Stomach smooth muscle (tissue), 2 donors: ENCODE results near the gene LEFTY1.

Experiments
- H3K27ac ChIP-seq: one replicate; pipeline ENCODE4 v1.7.0; 2013; ENCODE audit warnings: mild to moderate bottlenecking, low read length, inconsistent platforms
- H3K27me3 ChIP-seq, 2 donors: one replicate each; pipeline ENCODE4 v1.7.0; 2013; ENCODE audit warnings: low read length in 2 of 2; ENCODE audit not compliant: insufficient read depth in 2 of 2, control insufficient read depth in 1 of 2
- H3K36me3 ChIP-seq, 2 donors: one replicate each; pipeline ENCODE4 v1.7.0; 2013; ENCODE audit warnings: low read length in 2 of 2; ENCODE audit not compliant: control insufficient read depth in 2 of 2, insufficient read depth in 2 of 2
- H3K4me1 ChIP-seq: one replicate; pipeline ENCODE4 v1.7.0; 2013; ENCODE audit warnings: low read length; ENCODE audit not compliant: control insufficient read depth, insufficient read depth
- H3K4me3 ChIP-seq, 2 donors: one replicate each; pipeline ENCODE4 v1.7.0; 2013; ENCODE audit warnings: low read length in 2 of 2
- H3K9ac ChIP-seq, 2 donors: one replicate each; pipeline ENCODE4 v1.7.0; 2013; ENCODE audit warnings: low read length in 2 of 2, mild to moderate bottlenecking in 1 of 2
- H3K9me3 ChIP-seq, 2 donors: one replicate each; pipeline ENCODE4 v1.7.0; 2013; ENCODE audit warnings: low read length in 2 of 2; ENCODE audit not compliant: control insufficient read depth in 2 of 2
- donor health status: healthy.
- donor health status: Pancreatic carcinoma.

The LEFTY1 gene

DNA sequence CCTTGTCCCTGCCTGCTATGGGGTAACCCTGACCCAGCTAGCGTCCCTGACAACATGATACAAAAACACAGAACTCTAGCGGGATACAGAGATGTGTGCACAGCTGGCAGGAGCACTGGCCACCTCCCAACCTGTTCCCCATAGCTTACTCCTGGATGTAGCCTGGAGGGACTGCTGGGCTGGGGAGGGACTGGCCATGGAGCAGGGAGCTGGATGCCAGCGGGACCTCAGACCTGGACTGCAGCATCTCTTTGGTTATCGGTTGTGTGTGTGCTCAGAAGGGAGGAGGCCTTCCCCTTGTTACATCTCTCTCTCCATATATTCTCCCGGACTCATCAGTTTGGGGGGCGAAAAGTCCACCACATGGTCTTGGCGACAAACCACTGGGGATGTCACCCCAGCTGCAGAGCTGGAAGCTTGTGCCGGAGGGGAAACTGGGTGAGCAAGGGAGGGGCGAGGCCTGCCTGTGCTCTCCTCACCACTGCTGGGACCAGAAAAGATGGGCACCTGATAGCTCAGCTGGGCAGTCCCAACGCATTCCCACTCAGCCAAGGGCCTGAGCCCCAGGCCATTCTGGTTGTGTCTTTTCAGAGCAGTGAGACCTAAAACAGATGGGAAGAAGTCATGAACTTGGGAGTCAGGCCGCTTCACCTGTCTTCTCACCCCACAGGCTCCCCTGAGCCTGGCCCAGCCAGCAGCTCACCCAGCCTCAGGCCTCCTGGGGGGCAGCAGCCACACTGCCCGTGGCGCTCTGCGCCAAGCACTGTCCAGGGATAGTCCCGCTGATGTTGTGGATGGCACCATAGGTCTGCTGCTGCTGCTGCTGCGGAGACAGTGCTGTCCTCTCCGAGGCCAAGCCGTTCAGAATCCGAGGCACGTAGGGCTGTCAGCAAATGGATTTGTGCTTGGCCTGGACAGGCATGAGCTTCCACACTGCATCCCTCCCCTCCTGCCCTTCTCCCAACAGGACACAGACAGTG, 42.3 kb downstream of the LEFTY1 start:
- Histone ChIP-seq H3K9ac (no peak overlapping the region), H3K27ac (peak overlapping the region; percentile 53), H3K4me3 (no peak overlapping the region), H3K4me1 (peaks cover 10% of the 10 kb centered on the region), H3K36me3 (peaks cover 30 to 56% of the 10 kb centered on the region in 2 donors), H3K9me3 (no peaks in the 10 kb centered on the region), H3K27me3 (no peaks in the 10 kb centered on the region)

- Histone ChIP-seq H3K36me3 (peaks cover 26 to 57% of the 10 kb centered on the region in 2 donors), H3K9me3 (no peaks in the 10 kb centered on the region), H3K4me1 (peaks cover 10% of the 10 kb centered on the region), H3K9ac (no peak overlapping the region), H3K27ac (peak overlapping the region; percentile 53), H3K27me3 (no peaks in the 10 kb centered on the region), H3K4me3 (no peak overlapping the region)
Observed at GRCh38 chr1:225845571-225846259, 43.2 kb downstream of the LEFTY1 start.

DNA sequence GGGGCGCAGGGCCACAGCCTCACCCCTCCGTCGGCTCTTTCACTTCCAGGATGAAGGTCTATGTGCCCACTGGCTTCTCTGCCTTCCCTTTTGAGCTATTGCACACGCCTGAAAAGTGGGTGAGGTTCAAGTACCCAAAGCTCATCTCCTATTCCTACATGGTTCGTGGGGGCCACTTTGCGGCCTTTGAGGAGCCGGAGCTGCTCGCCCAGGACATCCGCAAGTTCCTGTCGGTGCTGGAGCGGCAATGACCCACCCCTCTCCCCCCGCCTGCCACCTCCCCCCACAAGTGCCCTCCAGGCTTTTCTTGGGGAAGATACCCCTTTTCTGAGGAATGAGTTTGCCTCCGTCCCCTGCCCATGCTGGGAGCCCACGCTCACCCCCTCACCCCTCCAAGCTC, 43.8 kb downstream of the LEFTY1 start:
- no peak overlapping the region for H3K9ac ChIP-seq
- H3K4me3 ChIP-seq = no peak overlapping the region
- H3K9me3 ChIP-seq = no peaks in the 10 kb centered on the region
- peak overlapping the region; percentile 53 for H3K27ac ChIP-seq
- H3K4me1 ChIP-seq = peaks cover 10% of the 10 kb centered on the region
- peaks cover 28 to 57% of the 10 kb centered on the region in 2 donors for H3K36me3 ChIP-seq
- H3K27me3 ChIP-seq = no peaks in the 10 kb centered on the region

DNA sequence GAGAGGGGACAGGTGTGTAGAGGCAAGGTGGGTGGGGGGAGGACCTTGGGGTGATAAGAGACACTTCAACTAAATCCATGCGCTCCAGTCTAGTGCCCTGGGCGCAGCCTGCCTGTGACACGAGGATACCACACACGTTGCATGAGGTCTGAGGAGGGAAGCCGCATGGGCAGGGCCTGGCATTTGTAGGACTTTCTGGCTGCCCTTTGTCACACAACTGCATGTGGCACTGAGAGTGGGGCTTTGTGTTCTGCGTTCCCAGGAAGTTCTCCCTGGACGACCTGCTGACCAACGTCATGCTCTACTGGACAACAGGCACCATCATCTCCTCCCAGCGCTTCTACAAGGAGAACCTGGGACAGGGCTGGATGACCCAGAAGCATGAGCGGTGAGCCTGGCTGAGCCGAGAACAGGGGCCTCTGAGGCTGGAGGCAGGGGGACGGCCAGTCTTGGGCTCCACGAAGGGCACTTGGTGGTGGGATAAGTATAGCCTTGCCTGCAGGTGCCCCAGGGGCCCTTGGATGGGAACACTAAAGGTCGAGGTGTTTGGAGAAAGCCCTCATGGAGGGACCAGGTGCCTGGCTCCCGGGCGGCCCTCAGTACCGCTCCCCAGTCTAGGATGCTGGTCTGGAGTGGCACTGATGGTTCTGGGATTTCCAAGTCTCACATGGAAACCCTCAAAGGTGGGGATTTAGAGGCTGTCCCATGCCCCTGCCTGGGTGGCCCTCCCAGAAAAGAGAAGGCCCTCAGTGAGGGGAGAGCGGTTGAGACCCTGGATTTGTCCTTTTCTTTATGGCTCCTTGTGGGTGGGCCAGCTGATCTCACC, 44.5 kb downstream of the LEFTY1 start:
- H3K4me3 ChIP-seq = no peak overlapping the region
- H3K9ac ChIP-seq = no peak overlapping the region
- H3K27ac ChIP-seq = no peak overlapping the region
- peaks cover 5% of the 10 kb centered on the region for H3K4me1 ChIP-seq
- H3K27me3 ChIP-seq = no peaks in the 10 kb centered on the region
- no peaks in the 10 kb centered on the region for H3K9me3 ChIP-seq
- H3K36me3 ChIP-seq = peaks cover 31 to 59% of the 10 kb centered on the region in 2 donors

DNA sequence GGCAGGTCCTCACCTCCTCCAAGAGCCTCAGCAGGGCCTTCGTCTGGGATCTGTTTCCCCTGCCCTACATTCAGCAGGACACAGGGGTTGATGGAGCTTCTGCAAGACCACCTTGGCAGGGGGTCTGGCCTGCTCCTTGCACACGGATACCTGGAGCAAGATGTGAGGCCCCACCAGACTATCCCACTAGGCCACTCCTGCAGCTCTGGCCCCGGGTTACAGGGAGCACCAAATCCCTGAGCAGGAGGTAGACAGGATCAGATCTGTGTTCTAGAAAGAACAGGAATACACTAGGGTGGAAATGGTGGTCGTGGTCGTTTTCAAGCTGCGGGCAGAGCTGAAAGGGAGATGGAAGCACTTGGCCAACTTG, 45.5 kb downstream of the LEFTY1 start:
- Histone ChIP-seq H3K36me3 (peaks cover 35 to 65% of the 10 kb centered on the region in 2 donors), H3K4me1 (peaks cover 5% of the 10 kb centered on the region), H3K9ac (no peak overlapping the region), H3K9me3 (no peaks in the 10 kb centered on the region), H3K27ac (no peak overlapping the region), H3K4me3 (no peak overlapping the region), H3K27me3 (no peaks in the 10 kb centered on the region)

GRCh38 chr1:225842788-225843425, 46.0 kb downstream of the LEFTY1 start:
- H3K9ac ChIP-seq = no peak overlapping the region
- peaks cover 5% of the 10 kb centered on the region for H3K4me1 ChIP-seq
- H3K4me3 ChIP-seq = no peak overlapping the region
- H3K27ac ChIP-seq = no peak overlapping the region
- peaks cover 35 to 64% of the 10 kb centered on the region in 2 donors for H3K36me3 ChIP-seq
- H3K9me3 ChIP-seq = no peaks in the 10 kb centered on the region
- H3K27me3 ChIP-seq = no peaks in the 10 kb centered on the region

DNA sequence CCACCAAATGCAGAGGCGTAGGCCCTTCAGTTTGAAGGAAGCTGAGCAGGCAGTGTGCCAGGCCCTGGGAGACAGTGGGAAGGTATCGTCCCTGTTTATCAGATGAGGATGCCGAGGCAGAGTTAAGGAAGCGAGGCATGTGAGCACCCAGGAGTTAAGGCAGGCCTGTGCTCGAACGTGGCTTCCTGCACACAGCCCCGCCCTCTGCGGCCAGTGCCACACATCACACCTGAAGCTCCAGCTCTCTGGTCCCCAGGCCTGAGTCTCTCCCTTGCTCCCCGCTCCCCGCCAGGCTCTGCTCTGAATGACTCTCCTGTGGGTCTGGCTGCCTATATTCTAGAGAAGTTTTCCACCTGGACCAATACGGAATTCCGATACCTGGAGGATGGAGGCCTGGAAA, 46.9 kb downstream of the LEFTY1 start:
- Histone ChIP-seq H3K9me3 (no peaks in the 10 kb centered on the region), H3K4me1 (peaks cover 5% of the 10 kb centered on the region), H3K36me3 (peaks cover 29 to 58% of the 10 kb centered on the region in 2 donors), H3K27ac (no peak overlapping the region), H3K4me3 (no peak overlapping the region), H3K27me3 (no peaks in the 10 kb centered on the region), H3K9ac (no peak overlapping the region)

DNA sequence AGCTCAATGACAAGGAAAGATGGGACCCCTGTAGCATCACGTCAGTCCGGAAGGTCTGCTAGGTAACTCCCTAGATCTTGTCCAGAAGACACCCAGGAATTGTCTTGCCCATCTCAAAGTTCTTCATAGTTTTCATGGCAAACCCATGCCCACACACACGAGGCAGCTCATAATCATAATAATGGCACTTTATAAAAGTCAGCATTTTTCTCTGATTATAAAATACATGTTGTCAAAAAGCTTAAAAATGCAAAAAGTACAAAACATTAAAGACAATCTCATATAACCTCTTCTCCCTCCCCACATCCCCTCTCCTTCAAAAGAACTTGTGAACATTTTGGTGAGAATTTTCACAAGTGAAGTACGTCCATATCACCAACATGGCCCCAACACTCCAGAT, 48.2 kb downstream of the LEFTY1 start:
- H3K27ac ChIP-seq = no peak overlapping the region
- peaks cover 21 to 46% of the 10 kb centered on the region in 2 donors for H3K36me3 ChIP-seq

DNA sequence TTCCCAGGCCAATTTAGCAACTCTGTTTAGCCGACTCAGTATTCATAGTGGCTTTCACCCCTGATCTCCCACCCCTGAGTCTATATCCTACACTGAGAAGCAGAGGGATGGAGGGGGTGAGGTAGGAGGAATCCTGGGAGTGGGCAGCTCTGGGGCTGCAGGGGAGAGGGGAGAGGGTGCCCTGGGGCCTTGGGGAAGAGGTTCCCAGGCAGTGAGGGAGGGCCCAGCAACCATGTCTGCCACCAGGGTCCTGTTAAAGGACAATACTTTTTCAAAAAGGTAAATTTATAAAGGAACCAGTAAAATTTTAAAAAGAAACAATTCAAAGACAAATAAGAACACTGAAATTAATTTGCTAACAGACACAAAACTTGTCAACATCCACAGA, 48.7 kb downstream of the LEFTY1 start:
- H3K4me3 ChIP-seq = no peak overlapping the region

More for the DNA sequence above, 48.2 kb downstream of the LEFTY1 start:
- no peaks in the 10 kb centered on the region for H3K9me3 ChIP-seq
- peaks cover 9% of the 10 kb centered on the region for H3K4me1 ChIP-seq
- H3K9ac ChIP-seq = no peak overlapping the region
- no peak overlapping the region for H3K4me3 ChIP-seq
- H3K27me3 ChIP-seq = no peaks in the 10 kb centered on the region

GRCh38 chr1:225838793-225839192, 50.2 kb downstream of the LEFTY1 start:
- H3K4me1 ChIP-seq = peaks cover 16% of the 10 kb centered on the region
- no peaks in the 10 kb centered on the region for H3K27me3 ChIP-seq
- H3K9me3 ChIP-seq = no peaks in the 10 kb centered on the region
- H3K9ac ChIP-seq = no peak overlapping the region
- peaks cover 20 to 39% of the 10 kb centered on the region in 2 donors for H3K36me3 ChIP-seq
- H3K27ac ChIP-seq = no peak overlapping the region
- H3K4me3 ChIP-seq = no peak overlapping the region

More for the DNA sequence above, 48.7 kb downstream of the LEFTY1 start:
- no peak overlapping the region for H3K9ac ChIP-seq
- no peaks in the 10 kb centered on the region for H3K9me3 ChIP-seq
- H3K27ac ChIP-seq = no peak overlapping the region
- H3K4me1 ChIP-seq = peaks cover 8% of the 10 kb centered on the region
- H3K36me3 ChIP-seq = peaks cover 21 to 46% of the 10 kb centered on the region in 2 donors
- no peaks in the 10 kb centered on the region for H3K27me3 ChIP-seq
